NCI-H2107 treated with DMSO at 0.1 percent for 48 hours (cell line): Measurements from ENCODE around the gene ITLN1.
"Not testable (repeated sequence)": the region's sequence is repeated elsewhere in the genome, so short reads cannot be mapped to it uniquely, and the experiment has no call there.

ENCODE experiments used
- DNase-seq: peaks from one replicate; lab custom pipeline; 2025; ENCODE audit not compliant: unreplicated experiment; lab: John Stamatoyannopoulos, UW

ITLN1 gene

DNA sequence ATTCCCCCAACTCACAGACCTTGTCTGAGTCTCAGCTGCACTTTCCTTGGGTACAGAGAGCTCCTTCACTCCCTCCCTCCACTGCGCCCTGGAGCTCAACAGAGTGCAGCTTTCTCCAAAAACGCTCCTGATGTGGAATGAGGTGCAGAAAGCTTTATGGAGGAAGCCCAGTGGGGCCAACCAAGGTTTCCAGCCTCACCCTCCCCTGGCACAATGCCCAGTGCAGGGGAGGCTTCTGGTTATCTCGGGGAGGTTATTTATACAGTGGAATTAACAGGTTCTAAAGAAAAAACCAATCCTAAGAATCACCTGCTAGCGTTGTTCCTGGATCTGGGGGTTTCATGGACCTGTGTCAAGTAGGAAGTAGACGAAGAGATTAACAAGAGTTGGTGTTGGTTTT lies at the start of gene ITLN1:
Gene ITLN1, minus strand, starts transcription at position 139 of the 400 bp plus-strand sequence. CDS start 303 bp downstream, outside the sequence.
- no peak for DNase-seq

- DNase-seq, result not testable (repeated sequence)
Observed at GRCh38 chr1:160933305-160933704, 48.3 kb upstream of the ITLN1 start.

DNA sequence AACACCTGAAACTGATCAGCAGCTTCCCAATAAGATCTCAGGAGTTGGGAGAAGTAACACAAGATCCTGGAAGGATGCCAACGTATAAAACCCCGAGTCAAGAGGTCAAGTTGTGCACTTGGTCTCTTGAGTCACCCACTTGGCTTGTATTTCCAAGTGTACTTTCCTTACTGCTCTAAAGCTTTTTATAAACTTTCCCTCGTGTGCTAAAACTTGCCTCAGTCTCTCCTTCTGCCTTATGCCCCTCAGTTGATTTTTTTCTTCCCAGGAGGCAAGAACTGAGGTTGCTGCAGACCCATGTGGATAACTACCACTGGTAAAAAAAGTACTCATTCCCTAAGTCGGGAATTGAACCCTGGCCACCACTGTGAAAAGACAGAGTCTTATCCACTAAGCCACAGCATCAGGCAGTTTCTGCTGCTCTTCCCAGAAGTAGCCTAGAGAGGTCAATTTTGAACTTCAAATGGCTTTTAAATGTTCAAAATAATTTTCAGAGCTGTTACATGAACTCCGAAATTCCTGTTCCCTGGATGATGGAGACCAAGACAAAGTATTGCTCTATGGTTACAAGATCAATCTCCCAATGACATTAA lies 40.8 kb upstream of the ITLN1 start:
- DNase-seq, result no peak

DNA sequence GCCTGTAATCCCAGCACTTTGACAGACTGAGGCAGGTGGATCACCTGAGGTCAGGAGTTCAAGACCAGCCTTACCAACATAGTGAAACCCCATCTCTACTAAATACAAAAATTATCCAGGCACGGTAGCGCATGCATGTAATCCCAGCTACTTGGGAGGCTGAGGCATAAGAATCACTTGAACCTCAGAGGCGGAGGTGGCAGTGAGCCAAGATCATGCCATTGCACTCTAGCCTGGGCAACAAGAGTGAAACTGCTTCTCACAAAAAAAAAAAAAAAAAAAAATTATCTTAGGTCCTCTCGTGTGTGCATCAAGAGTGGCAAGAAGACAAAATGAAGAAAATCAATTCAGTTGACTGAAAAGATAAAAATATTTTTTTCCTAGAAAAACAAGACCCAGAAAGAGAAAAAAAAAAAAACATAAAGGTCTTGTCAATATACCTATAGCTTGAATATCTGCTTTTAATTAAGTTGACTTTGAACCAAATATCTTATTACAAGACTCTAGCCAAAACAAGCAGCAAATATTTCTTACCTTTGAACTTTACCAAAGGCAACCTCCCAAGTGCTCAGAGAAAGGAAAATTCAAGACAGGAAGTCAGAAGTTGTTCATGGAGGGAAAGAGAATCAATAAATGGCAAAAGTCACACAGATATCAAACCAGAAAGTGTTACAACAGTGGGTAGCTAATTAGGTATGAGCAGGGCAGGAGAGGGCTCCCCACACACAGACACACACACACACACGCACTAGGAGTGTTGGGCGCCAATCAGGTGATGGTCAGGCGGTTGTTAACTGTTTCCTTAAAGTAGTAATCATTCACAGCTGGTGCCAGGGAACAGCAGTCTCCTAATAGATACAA lies 40.0 kb upstream of the ITLN1 start:
- DNase-seq, result no peak

GRCh38 chr1:160916666-160917065 lies 31.7 kb upstream of the ITLN1 start:
- DNase-seq, result no peak

- not testable (repeated sequence) for DNase-seq
Observed at GRCh38 chr1:160913229-160913628, 28.2 kb upstream of the ITLN1 start.

DNA sequence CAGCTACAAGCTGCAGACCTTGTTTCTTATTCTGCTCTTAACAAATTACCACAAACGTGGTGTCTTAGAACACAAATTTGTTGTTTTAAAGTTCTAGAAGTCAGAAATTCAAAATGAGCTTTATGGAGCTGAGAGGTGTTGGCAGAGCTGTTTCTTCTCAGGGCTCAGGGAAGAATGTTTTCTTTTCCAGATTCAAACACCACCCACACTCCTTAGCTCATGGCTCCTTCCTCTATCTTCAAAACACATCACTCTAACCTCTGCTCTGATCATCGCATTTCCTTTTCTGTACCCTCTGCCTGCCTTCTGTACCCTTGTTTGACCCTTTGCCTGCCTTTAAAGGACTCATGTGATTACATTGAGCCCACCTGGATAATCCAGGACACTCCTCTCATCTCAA lies 26.9 kb upstream of the ITLN1 start:
- DNase-seq, result no peak

- DNase-seq, result no peak
Observed at GRCh38 chr1:160911441-160911840, 26.5 kb upstream of the ITLN1 start.

- no peak for DNase-seq
Observed at GRCh38 chr1:160910170-160910750, 25.3 kb upstream of the ITLN1 start.

GRCh38 chr1:160907976-160908375 lies 23.0 kb upstream of the ITLN1 start:
- DNase-seq, result no peak

DNA sequence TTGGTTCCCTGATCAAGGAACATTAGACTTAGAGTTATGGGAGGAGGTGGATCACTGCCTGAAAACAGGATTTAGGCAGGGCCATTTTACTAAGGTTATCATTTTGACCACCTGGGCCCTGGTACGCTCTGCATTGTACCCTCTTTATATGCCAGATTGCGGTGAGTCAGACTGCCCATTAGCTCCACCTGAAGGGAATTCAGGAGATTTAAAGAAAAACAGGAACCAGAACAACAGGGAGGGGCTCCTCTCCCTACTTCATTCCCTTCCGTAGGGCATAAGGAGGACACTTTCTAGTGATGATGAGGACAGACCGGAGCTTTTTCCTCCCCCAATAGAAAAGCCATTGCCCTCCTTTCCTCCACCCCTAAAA lies 20.6 kb upstream of the ITLN1 start:
- no peak for DNase-seq

- no peak for DNase-seq
Observed at GRCh38 chr1:160904783-160905616, 20.0 kb upstream of the ITLN1 start.

DNA sequence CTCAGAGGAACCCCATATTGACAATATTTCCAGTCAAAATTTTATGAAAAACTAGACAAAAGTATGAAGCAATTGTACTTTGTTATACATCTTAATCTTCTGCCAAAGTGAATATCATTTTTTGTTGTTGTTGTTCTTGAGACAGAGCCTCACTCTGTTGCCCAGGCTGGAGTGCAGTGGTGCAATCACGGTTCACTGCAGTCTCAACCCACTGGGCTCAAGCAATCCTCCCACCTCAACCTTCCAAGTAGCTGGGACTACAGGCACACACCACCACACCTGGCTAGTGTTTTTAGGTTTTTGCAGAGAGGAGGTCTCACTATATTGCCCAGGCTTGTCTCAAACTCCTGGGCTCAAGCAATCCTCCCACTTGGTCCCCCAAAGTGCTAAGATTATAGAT lies 17.3 kb upstream of the ITLN1 start:
- not testable (repeated sequence) for DNase-seq

DNA sequence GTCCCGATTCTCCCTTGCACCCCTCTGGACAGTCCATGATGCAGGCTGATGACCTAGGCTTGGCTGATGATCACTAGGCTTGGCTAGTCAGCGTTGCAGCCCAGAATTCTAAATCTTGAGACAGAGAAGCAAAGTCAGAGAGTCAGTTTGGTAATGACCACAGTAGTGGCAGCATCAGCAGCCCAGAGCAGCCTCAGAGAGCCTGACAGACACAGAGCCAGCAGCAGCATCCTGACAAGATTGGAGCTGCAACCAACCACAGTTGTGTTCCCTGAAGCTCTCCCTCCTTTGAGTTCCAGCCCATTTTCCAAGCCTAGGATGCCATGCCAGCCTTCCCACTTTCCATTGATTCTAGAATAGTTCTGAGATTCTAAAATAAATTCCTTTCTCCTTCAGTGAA lies 16.8 kb upstream of the ITLN1 start:
- DNase-seq, result no peak

- not testable (repeated sequence) for DNase-seq
Observed at GRCh38 chr1:160900683-160901082, 15.7 kb upstream of the ITLN1 start.

GRCh38 chr1:160894368-160895135 lies 9.6 kb upstream of the ITLN1 start:
- not testable (repeated sequence) for DNase-seq

DNA sequence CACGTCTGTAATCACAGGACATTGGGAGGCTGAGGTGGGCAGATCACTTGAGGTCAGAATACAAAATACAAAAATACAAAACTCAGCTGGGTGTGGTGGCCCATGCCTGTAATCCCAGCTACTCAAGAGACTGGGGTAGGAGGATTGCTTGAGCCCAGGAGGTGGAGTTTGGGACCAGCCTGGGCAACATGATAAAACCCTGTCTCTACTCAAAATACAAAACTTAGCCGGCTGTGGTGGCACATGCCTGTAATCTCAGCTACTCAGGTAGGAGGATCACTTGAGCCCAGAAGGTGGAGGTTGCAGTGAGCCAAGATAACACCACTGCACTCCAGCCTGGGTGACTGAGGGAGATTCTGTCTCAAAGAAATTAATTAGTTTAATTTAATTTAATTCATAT lies 6.5 kb upstream of the ITLN1 start:
- DNase-seq, result no peak

DNA sequence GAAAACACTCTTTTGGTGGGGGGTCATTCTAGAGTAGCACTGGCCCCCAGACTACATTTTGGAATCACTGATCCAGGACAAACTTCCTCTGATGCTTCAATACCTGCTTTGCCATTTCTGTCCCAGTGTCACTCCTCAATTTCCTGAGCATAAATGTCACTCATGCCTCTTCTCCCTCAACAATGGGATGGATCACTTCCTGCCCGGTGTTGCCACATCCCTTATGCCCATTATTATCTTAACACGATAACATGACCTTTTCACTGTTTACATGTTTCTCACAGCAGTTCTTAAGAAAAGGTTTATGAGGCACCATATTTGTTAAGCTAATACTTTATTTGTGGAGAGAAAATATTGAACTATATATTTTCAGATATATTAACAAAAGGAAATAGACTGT lies 3.9 kb upstream of the ITLN1 start:
- no peak for DNase-seq

DNA sequence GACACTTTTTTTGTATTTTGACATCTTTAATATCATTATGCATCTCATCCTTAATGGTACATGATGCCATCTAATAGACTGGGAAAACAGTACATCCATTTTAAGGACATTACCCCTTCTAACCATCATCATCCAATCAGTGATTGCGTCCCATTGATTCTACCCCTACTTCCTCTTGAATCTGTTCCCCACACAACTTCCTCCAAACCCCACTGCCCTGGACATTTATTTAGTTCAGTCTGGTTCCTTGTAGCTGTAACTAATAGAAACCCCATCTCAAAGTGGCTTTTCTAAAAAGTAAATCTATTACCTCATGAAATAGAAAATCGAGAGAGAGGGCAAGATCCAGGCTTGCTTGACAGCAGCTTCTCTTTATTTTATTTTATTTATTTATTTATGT lies 2.1 kb upstream of the ITLN1 start:
- DNase-seq, result no peak

GRCh38 chr1:160884579-160884978 lies 401 bp downstream of the ITLN1 start:
- DNase-seq, result no peak
